ENCODE data around the gene ZNF304.

Gene ZNF304

DNA sequence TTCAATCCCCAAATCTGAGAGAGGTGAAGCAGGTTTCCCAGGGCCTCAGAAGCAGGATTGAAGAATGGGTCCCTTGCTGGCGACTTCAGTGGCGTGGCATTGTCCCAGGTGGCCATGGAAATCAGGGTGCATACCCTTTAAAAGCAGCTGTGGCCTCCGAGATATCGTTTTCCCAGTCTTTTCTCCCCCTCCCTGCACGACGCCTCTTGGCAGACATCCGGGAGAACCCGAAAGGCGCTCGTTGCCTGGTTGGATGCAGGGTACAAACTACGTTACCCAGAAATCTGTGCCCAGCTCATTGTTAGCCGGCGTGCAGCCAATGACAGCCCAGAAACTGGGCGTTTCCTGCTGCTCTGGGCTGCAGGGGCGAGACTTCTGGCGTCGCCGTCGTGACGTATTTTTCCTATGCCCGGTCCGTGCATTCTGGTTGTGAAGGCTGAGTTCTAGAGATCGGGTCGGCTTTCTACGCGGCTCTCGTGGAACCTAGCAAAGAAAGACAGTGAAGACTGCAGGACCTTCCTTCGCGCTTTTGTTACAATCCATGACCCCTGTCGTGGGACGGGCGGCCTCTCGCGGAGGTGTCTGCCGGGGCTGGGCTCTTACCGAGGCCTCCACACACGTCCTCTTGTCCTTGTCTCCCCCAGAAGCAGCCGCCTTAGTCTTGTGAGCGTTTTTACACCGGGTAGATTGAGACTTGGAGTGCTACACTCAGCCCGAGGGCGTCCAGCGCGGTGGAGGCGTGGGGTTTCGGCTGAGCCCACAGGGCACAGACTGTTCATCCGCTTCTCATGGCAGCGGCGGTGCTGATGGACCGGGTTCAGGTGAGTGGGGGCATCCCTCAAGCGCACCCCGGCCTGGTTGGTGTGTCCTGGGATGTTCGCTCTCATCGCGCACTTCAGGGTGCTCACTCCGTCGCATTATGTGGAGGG lies at the start of gene ZNF304:
ZNF304 (plus strand) TSS at position 395 of the 929 bp plus-strand sequence; CDS start at position 789, 394 bp downstream.
- in situ Hi-C loops (cut with MboI; ENCODE audit: low sequenced_read_pairs), result no loop called here

DNA sequence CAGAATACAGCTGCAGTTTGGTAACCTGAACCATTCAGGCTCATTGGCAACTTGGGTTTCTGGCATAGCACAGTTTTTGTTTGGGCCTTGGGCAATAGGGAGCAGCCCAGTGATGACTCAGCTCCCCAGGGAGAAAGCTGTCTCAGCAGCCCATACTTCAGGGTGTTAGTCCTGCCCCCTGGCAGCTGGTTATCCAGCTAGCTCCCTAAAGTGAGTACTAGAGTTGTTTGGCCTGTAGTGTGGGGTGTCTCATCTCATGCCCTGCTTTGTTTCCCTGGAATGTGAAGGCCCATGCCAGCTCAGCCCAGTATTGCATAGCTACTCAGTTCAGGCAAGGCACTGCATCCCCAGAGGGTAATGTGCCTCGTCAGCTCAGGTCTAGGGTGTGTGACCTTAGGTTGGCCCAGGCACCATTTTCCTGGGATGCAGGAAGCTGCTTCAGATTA lies 49.0 kb upstream of the ZNF304 start:
- in situ Hi-C loops (cut with MboI; ENCODE audit: low sequenced_read_pairs), result no loop called here

DNA sequence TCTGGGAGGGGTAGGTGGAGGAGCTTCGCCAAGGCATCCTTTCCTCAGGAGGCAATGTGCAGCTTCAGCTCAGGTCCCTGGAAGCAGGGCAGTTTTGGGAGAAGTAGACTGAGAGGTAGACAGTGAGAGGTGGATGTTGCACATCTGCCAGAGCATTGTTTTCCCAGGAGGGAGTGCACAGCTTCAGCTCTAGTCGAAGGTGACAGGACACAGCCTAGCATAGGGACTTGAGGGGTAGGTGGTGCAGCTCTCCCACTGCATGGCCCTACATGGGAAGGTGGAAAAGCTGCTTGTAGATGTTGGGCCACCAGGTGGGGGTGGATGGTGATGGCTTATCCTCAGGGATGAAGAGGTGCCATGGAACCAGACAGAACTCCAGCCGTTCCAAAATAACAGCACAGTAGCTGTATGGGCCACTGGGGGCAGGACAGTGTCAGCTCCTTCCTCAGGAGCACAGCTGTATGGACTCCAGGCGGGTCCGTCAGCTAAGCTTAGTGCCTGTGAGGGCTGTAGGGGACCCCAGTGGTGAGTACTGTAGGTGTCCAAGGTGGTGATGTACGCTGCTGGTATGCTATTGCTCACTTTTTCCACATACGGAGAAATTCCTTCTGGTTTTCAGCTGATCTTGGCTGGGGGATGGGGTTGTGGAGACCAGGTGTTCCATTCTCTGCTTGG lies 48.2 kb upstream of the ZNF304 start:
- in situ Hi-C loops (cut with MboI; ENCODE audit: low sequenced_read_pairs), result no loop called here

DNA sequence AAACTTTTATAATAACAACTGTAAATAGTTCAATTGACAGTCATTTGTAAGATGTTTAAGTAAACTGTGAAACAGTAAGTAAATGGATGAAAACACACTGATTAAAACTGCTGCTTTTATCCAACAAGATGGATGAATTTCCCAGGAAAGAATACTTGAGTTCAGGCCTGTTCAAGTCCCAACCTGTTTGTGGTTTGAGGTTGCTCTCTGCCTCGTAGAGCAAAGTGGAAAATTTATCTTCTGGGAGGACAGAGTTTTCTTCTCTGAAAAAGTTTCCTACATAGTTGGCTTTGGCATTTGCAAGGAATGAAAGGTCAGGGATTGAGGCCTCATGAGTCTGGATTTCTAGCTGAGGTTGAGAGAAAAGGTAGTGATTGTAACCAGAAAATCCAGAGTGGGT lies 46.0 kb upstream of the ZNF304 start:
- in situ Hi-C loops (cut with MboI; ENCODE audit: low sequenced_read_pairs), result no loop called here

DNA sequence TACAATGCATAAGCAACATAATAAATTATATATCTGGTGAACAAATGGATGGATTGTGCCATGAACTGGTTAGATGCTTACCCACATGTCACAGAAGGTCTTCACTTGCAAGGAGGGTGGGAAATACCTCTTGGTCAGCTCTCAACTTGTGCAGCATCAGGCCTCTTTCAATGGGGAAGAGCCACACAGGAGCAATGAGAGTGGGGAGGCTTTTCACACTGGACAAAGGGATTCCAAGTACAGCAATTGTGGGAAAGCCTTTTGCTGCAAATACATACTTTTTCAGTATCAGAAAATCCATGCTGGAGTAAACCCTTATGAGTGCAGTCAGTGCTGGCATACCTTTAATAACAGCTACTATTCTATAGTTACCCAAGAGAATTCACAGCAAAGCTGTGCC lies 42.6 kb upstream of the ZNF304 start:
- in situ Hi-C loops (cut with MboI; ENCODE audit: low sequenced_read_pairs), result no loop called here

DNA sequence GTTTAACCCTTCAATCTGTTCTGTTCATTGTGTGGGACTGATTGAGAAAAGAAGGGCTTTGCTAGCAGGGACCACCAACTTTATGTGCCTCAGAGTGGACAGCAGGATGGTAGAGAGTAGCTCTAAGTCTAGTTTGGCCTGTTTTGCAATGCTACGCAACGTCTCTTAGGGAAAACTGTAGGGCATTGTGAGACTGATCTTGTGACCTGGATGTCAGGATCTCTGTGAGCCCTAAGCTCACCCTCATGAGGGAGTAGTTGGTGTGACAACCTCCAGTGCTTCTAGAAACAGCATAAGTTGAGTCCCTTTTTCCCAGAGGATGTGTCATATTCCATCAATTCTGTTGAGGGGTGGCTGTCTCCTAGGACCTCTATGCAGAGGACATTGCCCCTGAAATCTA lies 40.3 kb upstream of the ZNF304 start:
- in situ Hi-C loops (cut with MboI; ENCODE audit: low sequenced_read_pairs), result no loop called here

DNA sequence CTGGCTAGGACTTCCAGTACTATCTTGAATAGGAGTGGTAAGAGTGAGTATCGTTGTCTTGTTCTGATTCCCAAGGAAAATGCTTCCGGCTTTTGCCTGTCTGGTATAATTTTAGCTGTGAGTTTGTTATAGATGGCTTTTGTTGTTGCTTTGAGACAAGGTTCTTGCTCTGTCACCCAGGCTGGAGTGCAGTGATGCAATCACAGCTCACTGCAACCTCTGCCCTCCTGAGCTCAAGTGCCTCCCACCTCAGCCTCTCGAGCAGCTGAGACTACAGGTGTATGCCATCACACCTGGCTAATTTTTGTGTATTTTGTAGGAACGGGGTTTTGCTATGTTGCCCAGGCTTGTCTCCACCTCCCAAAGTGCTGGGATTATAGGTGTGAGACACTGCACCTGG lies 36.9 kb upstream of the ZNF304 start:
- in situ Hi-C loops (cut with MboI; ENCODE audit: low sequenced_read_pairs), result no loop called here

DNA sequence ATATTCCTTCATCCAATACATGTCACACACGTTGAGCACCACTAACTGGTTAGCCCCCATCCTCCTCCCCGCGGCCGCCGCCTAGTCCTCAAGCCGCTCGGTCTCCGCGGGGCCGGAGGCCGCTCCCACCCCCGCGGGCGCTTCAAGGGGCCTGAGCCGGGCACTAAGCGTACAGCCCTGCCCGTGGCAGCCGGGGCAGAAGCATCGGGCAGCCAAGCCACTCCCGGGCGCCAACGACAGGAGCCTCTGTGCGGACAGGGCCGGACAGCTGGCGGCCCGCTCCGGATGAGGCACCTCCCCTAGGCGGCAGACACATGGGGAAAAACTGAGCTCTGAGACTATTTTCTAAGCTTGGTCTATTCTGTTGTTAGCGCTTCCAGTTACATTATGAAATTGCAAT lies 33.6 kb upstream of the ZNF304 start:
- in situ Hi-C loops (cut with MboI; ENCODE audit: low sequenced_read_pairs), result no loop called here

DNA sequence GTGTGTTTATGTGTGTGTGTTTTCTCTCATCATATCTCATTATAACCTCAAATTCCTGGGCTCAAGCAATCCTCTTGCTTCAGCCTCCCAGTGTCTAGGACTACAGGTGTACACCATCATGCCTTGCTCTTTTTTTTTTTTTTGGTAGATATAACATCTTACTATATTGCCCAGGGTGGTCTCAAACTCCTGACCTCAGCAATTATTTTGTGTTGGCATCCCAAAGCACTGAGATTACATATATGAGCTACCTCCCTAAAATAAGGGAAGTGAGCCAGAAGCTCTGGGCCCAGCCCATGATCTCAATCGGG lies 31.2 kb upstream of the ZNF304 start:
- in situ Hi-C loops (cut with MboI; ENCODE audit: low sequenced_read_pairs), result no loop called here

DNA sequence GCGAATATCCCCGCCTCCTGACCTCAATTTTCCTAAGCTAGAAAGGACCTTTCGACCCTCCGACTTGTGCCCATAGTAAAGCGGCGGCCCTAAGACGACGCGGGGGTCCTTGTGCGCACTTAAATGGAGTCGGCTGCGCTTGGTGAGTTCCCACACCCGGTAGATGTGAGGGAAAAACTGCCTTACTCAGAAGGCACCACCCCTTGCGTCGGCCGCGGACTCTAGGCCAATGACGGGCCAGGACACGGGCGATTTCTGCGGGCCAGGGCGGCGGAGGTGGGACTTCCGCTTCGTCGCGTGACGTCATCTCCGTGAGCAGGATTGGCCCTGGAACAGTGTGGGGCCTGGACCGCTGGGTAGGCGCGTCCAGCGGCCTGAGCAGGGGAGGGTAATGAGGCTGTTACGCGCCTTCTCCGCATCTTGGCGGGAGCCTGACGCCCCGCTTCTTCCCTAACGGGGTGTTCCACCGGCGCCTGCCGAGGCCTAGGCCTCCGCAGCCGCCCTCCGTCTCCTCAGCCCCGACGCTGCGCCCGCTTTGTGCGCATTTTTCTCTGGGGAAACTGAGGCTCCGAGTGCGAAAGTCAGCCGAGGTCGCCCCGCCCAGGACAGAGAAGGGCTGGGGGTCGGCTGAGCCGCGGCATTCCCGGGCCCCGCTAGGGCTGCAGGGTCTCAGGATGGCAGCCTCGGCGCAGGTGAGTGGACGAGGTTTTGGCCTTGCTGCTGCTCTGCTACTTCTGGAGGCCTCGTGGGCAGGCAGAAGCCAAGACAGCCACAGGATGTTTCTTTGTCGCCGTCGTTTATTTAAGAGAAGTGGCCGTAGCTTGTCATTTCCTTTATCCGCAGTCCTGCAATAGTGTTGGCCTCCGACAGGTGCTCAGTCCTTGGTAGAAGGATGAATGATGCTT lies 30.6 kb upstream of the ZNF304 start, which contains the start of gene ZNF543:
ZNF543 (plus strand) TSS at position 293 of the 905 bp plus-strand sequence; CDS start at position 675, 382 bp downstream.
- in situ Hi-C loops (cut with MboI; ENCODE audit: low sequenced_read_pairs), result no loop called here

DNA sequence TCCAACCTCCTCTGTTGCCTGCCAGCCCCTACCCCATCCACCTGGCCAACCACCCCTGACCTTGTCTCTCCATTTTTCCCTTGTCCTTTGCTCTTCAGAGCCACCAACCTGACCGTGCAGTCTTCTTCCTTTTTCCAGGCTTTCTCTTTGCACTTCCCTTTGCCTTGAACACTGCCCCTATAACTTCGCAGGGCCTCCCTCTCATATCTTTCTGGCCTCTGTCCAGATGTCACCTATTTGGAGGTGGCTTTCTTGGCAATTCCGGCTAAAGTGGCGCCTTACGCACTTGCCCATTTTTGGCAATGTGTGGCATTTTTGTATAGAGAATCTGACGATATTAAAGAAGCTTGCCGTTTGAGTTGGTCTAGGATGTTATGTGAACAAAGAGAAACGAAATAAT lies 30.0 kb upstream of the ZNF304 start:
- in situ Hi-C loops (cut with MboI; ENCODE audit: low sequenced_read_pairs), result no loop called here

DNA sequence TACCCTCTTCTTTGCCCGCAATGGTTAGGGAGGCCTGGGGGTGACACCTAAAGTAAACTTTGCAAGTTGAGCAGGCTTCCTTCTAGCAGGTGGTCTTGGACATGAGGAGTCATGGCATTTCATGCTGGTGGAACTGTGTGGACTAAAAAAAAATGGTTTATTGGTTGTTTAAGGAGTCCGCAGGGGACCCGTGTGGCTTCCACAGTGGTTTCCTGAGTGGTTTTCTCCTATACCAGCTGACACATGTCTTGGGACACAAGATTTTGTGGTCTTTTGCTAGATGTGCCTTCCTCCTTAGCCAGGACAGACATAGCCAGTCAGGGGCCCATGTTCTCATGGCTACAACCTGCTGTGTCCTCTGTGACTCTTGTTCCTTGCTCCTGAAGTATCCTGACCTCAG lies 29.3 kb upstream of the ZNF304 start:
- in situ Hi-C loops (cut with MboI; ENCODE audit: low sequenced_read_pairs), result no loop called here

DNA sequence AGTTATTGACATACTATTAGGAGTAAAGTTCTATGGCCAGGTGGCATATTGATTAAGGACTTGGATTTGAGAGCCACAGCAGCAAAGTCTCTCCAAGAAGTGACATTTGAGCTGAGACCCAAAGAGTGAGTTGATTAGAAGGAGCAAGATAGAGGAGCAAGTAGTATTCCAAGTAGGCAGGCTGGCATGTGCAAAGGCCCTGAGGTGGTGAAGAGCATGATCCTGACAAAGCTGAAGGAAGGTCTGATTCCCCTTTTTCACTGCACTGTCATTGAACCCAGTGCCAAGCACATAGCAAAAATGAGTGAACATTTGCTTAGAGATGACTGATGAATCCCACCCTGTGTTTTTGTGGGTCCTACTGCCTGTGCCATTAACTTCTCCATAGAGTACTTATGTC lies 26.1 kb upstream of the ZNF304 start:
- in situ Hi-C loops (cut with MboI; ENCODE audit: low sequenced_read_pairs), result no loop called here

DNA sequence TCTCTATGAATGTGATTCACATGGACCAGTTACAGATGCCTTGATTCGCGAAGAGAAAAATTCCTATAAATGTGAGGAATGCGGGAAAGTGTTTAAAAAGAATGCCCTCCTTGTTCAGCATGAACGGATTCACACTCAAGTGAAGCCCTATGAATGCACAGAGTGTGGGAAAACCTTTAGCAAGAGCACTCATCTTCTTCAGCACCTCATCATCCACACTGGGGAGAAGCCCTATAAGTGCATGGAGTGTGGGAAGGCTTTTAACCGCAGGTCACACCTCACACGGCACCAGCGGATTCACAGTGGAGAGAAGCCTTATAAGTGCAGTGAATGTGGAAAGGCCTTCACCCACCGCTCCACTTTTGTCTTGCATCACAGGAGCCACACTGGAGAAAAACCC lies 23.1 kb upstream of the ZNF304 start:
- in situ Hi-C loops (cut with MboI; ENCODE audit: low sequenced_read_pairs), result no loop called here

DNA sequence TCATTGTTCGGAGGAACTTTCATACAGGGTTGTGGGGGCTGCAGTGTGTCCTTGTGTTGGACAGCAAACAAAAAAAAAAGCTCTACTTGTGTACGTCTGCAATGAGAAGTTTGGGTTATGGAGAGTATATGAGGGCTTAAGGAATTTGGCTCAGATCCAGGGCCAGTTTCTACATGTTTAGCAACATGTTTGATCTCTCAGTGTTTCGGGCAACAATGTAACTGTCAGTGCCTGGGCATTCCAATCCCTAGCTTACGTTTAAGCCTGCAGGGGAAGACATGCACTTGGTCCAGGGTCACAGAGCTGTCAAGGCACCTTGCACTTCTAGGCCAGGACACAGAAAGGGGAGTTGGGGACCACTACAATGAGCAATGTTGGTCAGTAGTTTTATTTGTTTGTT lies 16.9 kb upstream of the ZNF304 start:
- in situ Hi-C loops (cut with MboI; ENCODE audit: low sequenced_read_pairs), result no loop called here

DNA sequence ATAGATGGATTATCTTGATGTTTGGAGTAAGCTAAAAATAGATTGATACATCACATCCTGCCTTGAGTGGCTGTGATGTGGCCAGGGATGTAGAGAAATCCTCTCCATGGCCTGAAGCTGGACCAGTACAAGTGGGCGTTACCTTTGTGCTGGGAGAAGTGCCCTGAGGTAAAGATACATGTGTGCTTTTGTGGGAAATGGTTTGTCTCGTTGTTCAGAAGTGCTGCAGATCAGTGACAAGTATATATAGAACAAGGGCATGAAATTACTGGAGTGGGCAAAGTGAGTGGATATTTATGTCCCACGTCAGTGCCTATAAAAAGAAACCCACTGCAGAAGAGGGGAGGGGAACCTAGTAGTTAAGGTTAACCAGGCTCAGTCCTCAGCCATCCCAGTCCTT lies 12.2 kb upstream of the ZNF304 start:
- in situ Hi-C loops (cut with MboI; ENCODE audit: low sequenced_read_pairs), result no loop called here

DNA sequence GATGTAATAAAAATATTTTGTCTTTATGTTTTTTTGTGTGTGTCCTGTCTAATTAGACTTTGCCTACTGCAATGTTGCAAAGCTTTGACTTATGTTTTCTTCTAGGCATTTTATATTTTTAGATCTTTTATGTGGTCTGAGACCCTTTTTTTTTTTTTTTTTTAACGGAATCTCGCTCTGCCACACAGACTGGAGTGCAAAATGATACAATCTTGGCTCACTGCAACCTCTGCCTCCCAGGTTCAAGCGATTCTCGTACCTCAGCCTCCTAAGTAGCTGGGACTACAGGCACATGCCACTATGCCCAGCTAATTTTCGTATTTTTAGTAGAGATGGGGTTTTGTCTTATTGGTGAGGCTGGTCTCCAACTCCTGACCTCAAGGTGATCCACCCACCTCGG lies 8.5 kb upstream of the ZNF304 start:
- in situ Hi-C loops (cut with MboI; ENCODE audit: low sequenced_read_pairs), result no loop called here

DNA sequence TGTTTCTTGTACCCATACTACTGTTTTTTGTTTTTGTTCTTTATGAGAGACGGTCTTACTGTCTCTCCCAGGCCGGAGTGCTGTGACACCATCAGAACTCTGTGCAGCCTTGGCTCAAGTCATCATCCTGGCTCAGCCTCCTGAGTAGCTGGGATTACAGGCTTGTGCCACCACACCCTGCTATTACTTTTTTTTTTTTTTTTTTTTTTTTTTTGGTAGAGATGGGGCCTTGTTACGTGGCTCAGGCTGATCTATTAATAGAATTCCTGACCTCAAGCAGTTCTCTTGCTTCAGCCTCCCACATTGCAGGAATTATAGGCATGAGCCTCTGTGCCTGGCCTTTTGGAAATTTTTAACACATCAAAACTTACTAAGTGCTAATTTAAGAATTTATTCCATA lies 2.9 kb upstream of the ZNF304 start:
- in situ Hi-C loops (cut with MboI; ENCODE audit: low sequenced_read_pairs), result no loop called here

DNA sequence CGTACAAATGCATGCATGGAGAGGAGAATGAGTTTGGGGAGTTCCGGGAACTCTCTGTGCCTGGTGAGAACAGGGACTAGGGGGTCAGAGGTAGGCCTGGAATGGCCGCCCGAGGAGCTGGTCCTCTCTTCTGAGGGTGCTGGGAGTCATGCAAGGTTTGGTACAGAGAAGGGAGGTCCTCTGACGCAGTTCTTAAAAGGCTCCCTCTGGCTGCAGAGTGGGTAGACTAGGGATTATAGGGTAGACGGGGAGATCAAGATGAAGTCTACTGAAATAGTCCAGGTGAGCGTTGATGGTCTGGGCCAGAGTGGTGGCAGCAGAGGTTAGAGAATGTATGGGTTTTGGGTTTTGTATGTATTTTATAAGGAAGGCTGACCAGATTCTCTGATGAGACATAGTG lies 796 bp downstream of the ZNF304 start:
- in situ Hi-C loops (cut with MboI; ENCODE audit: low sequenced_read_pairs), result no loop called here

DNA sequence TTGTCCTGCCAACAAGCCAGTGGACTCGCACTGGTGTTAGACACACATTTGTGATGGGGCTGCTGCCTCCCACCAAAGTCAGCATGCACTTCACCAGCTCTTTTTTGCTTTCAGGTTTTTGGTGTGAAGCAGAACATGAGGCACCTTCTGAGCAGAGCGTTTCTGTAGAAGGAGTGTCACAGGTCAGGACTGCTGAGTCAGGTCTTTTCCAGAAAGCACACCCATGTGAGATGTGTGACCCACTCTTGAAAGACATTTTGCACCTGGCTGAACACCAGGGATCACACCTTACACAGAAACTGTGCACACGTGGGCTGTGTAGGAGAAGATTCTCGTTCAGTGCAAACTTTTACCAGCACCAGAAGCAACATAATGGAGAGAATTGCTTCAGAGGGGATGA lies 4.8 kb downstream of the ZNF304 start:
- in situ Hi-C loops (cut with MboI; ENCODE audit: low sequenced_read_pairs), result no loop called here

DNA sequence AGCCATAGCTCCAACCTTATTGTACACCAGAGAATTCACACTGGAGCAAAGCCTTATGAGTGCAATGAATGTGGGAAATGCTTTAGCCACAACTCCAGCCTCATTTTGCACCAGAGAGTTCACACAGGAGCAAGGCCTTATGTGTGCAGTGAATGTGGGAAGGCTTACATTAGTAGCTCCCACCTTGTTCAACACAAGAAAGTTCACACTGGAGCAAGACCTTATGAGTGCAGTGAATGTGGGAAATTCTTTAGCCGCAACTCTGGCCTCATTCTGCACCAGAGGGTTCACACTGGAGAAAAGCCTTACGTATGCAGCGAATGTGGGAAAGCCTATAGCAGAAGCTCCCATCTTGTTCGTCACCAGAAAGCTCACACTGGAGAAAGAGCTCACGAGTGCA lies 6.3 kb downstream of the ZNF304 start:
- in situ Hi-C loops (cut with MboI; ENCODE audit: low sequenced_read_pairs), result no loop called here
